Lower lobe of right lung (tissue), 2 donors: ENCODE measurements around the gene PCBP3. TPM values are rescaled to one million over a fixed set of nuclear protein-coding genes. Genes with fewer than 3 reads are reported as not detected.

Experiments
- ATAC-seq, 2 donors: fragments of 200-7000 bp; cut with Tn5 transposase; one replicate each; pipeline ENCODE4 v1.9.1; 2020 to 2022; ENCODE audit warnings: mild to moderate bottlenecking in 2 of 2, moderate library complexity in 2 of 2
- DNase-seq: peaks from one replicate; pipeline ENCODE4 v3.0.0-alpha.2; 2020
- H3K27ac ChIP-seq: fragments of 200-600 bp; one replicate; pipeline ENCODE4 v1.8.0; 2022
- H3K27me3 ChIP-seq: fragments of 200-600 bp; one replicate; pipeline ENCODE4 v1.8.0; 2022; ENCODE audit warnings: low read depth
- H3K36me3 ChIP-seq: fragments of 200-600 bp; one replicate; pipeline ENCODE4 v1.8.0; 2022; ENCODE audit warnings: mild to moderate bottlenecking
- H3K4me1 ChIP-seq: fragments of 200-600 bp; one replicate; pipeline ENCODE4 v1.8.0; 2022
- H3K4me3 ChIP-seq: fragments of 200-600 bp; one replicate; pipeline ENCODE4 v1.8.0; 2022; ENCODE audit warnings: mild to moderate bottlenecking
- H3K9me3 ChIP-seq: fragments of 200-600 bp; one replicate; pipeline ENCODE4 v1.8.0; 2022
- intact Hi-C: fragments of 100-400 bp; cut with DNase I; formaldehyde crosslinking; loops from one replicate; pipeline ENCODE4 v1.11.0; 2022
- total RNA-seq: library from RNA; stranded (reverse); fragmentation: NEBNext Ultra II Directional; extraction: Animal tissue kit (Norgen Biotek cat#: 25700); gene quantifications from one replicate; pipeline ENCODE4 v1.2.1, GENCODE V29; 2021
- TF ChIP-seq, protein P1 (sequence below): fragments of 200-600 bp; IDR thresholded peaks from one replicate; pipeline ENCODE4 v1.8.0; 2022; ENCODE audit warnings: antibody characterized with exemption, mild to moderate bottlenecking
- donor health status: DM: no; HTN: yes; CAD: no; lungs with severe emphysema.

PCBP3 gene
- total RNA-seq, 1 donor from 2014 or later = 4.5 TPM

DNA sequence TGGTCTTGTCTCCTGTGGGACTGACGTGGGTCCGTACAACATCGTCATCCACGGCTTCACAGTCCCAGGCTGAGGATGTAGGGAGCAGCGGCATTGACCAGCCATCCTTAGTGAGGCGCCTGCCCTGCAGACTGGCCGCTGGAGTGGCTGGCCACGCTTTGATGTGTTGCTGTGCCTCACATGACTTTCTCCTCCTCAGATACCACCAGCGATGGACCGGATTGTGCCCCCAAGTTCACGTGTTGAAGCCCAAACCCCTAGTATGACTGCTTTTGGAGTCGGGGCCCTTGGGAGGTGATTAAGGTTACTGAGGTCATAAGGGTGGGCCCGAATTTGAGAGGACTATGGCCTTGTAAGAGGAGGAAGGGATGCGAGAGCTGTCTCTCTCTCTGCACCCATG, 122.5 kb downstream of the PCBP3 start:
- TF ChIP-seq, protein P1, sequence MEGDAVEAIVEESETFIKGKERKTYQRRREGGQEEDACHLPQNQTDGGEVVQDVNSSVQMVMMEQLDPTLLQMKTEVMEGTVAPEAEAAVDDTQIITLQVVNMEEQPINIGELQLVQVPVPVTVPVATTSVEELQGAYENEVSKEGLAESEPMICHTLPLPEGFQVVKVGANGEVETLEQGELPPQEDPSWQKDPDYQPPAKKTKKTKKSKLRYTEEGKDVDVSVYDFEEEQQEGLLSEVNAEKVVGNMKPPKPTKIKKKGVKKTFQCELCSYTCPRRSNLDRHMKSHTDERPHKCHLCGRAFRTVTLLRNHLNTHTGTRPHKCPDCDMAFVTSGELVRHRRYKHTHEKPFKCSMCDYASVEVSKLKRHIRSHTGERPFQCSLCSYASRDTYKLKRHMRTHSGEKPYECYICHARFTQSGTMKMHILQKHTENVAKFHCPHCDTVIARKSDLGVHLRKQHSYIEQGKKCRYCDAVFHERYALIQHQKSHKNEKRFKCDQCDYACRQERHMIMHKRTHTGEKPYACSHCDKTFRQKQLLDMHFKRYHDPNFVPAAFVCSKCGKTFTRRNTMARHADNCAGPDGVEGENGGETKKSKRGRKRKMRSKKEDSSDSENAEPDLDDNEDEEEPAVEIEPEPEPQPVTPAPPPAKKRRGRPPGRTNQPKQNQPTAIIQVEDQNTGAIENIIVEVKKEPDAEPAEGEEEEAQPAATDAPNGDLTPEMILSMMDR = no peak
- no peak for ATAC-seq
- DNase-seq = no peak

DNA sequence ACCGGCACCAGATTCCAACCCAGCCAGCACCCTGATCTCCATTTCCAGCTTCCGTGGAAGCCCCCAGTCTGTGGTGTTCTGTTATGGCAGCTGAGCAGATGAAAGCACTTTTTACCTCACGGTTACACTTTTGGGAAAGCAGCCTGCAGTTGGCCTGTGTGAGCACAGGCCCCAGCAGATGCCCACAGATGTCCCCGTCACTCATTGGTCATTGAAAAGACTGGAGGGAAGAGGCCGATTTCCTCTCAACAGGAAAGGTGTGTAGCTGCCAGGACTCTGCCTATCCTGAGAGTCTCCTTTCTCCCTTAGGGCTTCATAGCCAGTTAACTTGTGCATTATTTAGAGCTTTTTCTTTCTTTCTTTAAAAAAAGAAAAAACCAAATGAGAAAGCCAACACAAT, 123.0 kb downstream of the PCBP3 start:
- intact Hi-C loops = no loop called here
- no peak overlapping the region for H3K27ac ChIP-seq
- H3K27me3 ChIP-seq = no peaks in the 10 kb centered on the region
- ATAC-seq (no peak), DNase-seq (no peak)
- no peak overlapping the region for H3K4me3 ChIP-seq
- TF ChIP-seq, protein P1 = no peak
- no peaks in the 10 kb centered on the region for H3K9me3 ChIP-seq
- no peaks in the 10 kb centered on the region for H3K4me1 ChIP-seq
- no peaks in the 10 kb centered on the region for H3K36me3 ChIP-seq

More for the DNA sequence above, 122.5 kb downstream of the PCBP3 start:
- Histone ChIP-seq H3K4me1 (no peaks in the 10 kb centered on the region), H3K4me3 (no peak overlapping the region), H3K9me3 (no peaks in the 10 kb centered on the region), H3K27ac (no peak overlapping the region), H3K36me3 (no peaks in the 10 kb centered on the region), H3K27me3 (no peaks in the 10 kb centered on the region)
- intact Hi-C loops = no loop called here

DNA sequence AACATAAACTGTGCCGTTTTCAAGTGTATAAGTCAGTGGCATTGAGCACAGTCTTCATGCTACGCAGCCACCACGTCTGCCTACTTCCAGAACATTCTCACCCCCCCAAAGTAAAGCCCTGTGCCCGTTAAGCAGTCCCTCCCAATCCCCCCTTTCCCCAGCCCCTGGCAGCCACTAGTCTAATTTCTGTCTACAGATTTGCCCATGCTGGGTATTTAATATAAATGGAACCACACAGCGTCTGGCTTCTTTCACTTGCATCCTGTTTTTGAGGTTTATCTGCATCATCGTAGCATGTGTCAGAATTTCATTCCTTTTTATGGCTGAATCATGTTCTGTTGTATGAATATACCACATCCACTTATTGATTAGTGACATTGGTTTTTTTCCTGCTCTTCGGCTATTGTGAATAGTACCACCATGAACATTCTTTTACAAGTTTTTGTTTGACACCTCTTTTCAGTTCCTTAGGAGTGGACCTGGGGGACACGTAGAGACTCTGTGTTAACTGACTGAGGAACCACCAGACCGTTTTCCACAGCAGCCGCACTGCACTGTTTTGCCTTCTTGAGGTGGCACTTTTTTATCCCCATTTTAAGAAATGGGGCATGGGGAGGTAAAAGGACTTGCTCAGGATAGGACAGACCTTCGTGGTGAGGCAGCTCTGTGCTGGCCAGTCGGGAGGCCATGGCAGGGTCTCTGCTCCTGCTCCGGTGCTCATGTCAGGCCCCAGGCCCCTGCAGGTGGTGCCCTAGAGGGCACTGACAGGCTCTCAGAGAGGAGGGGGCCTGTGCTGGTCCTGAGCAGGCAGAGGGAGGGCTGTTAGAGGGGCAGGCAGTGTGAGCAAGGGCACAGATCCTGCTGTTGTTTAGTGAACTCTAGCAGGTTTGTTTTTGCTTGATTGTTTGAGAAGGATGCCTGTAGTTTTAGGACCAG, 123.8 kb downstream of the PCBP3 start:
- Histone ChIP-seq H3K27ac (no peak overlapping the region), H3K36me3 (no peaks in the 10 kb centered on the region), H3K27me3 (no peaks in the 10 kb centered on the region), H3K4me3 (no peak overlapping the region), H3K4me1 (no peaks in the 10 kb centered on the region), H3K9me3 (no peaks in the 10 kb centered on the region)
- TF ChIP-seq, protein P1 = no peak
- intact Hi-C loops = no loop called here
- DNase-seq (no peak), ATAC-seq (no peak)

DNA sequence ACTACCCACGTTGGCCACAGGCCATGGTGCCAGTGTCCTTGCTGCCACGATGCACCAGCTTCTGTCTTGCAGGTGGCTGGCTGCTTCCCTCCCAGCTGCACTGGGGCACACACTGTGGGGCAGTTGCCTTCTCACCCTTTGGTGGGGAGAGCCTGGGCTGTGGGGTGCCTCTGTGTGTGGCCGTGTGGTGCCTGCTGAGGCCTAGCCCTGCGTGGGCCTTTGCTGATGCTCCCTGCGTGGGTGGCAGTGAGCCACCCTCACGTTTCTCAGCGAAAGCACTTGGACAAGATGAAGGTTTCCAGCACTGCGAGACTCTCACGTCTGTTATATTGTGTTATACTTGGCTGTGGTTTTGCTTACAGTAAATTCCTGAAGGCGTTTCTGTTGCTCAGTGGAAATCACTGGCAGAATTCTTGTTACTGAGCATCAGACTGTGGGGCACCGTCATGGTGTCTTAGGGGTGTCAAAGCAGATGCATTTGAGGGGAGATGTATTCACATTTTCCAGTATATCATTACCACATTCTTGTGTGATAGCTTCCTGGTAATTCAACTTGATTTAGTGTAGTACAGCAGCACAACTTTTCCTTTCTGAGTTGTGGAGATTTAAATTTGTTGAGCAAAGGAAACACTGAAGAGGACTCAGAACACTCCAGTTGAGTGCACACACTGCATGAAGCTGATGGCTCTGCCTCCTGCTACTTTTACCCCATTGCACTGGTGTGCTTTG, 124.7 kb downstream of the PCBP3 start:
- TF ChIP-seq, protein P1 = no peak
- intact Hi-C loops = no loop called here
- no peak overlapping the region for H3K27ac ChIP-seq
- DNase-seq (no peak), ATAC-seq (no peak)
- no peaks in the 10 kb centered on the region for H3K27me3 ChIP-seq
- H3K4me1 ChIP-seq = no peaks in the 10 kb centered on the region
- no peak overlapping the region for H3K4me3 ChIP-seq
- H3K36me3 ChIP-seq = no peaks in the 10 kb centered on the region
- H3K9me3 ChIP-seq = no peaks in the 10 kb centered on the region

DNA sequence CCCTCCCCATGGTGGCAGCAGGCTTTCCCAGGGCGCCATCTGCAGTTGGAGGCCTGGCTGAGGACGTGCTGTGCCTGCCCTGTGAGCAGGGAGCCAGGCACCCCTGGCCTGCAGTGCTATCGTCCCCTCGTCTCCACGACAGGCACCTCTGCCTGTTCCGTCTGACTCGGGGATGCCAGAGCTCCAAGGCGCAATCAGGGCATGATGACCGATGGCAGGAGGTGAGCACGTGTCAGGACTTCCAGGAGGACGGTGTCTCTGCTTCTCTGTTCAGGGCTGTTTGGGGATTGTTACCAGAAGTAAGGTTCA, 125.2 kb downstream of the PCBP3 start:
- Histone ChIP-seq H3K4me3 (no peak overlapping the region), H3K4me1 (no peaks in the 10 kb centered on the region), H3K9me3 (no peaks in the 10 kb centered on the region), H3K27me3 (no peaks in the 10 kb centered on the region), H3K36me3 (no peaks in the 10 kb centered on the region), H3K27ac (no peak overlapping the region)
- intact Hi-C loops = no loop called here
- DNase-seq (no peak), ATAC-seq (no peak)
- TF ChIP-seq, protein P1 = no peak
